ENCODE data around the gene GPC5. TPM values are rescaled to one million over a fixed set of nuclear protein-coding genes. Genes with fewer than 3 reads are reported as not detected.

GPC5 gene
- total RNA-seq, 1 donor from 2014 or later, result 0.57 TPM

- DNase-seq (ENCODE audit: low spot score, unreplicated experiment), result no peak
- no peaks in the 10 kb centered on the region for H3K27me3 Mint-ChIP-seq
- no peaks in the 10 kb centered on the region for H3K36me3 Mint-ChIP-seq (ENCODE audit: insufficient read depth)
- no peak overlapping the region for H3K27ac Mint-ChIP-seq
- H3K4me3 Mint-ChIP-seq (ENCODE audit: low read depth), result no peak overlapping the region
- TF ChIP-seq CTCF (IDR thresholded peaks at IDR 0.05; ENCODE audit: unreplicated experiment), result no peak
- no peaks in the 10 kb centered on the region for H3K4me1 Mint-ChIP-seq (ENCODE audit: low read depth)
- peaks cover 8% of the 10 kb centered on the region for H3K9me3 Mint-ChIP-seq (ENCODE audit: low read depth)
Observed at GRCh38 chr13:91729859-91730258, 331.4 kb downstream of the GPC5 start.

- Mint-ChIP-seq H3K27ac (no peak overlapping the region), H3K36me3 (ENCODE audit: insufficient read depth) (no peaks in the 10 kb centered on the region), H3K27me3 (no peaks in the 10 kb centered on the region), H3K4me1 (ENCODE audit: low read depth) (no peaks in the 10 kb centered on the region), H3K4me3 (ENCODE audit: low read depth) (no peak overlapping the region), H3K9me3 (ENCODE audit: low read depth) (no peaks in the 10 kb centered on the region)
- no peak for TF ChIP-seq CTCF (IDR thresholded peaks at IDR 0.05; ENCODE audit: unreplicated experiment)
- DNase-seq (ENCODE audit: low spot score, unreplicated experiment), result no peak
Observed at GRCh38 chr13:91739751-91740150, 341.3 kb downstream of the GPC5 start.

- no peak for TF ChIP-seq CTCF (IDR thresholded peaks at IDR 0.05; ENCODE audit: unreplicated experiment)
- DNase-seq (ENCODE audit: low spot score, unreplicated experiment), result no peak
- no peaks in the 10 kb centered on the region for H3K9me3 Mint-ChIP-seq (ENCODE audit: low read depth)
- no peaks in the 10 kb centered on the region for H3K27me3 Mint-ChIP-seq
- H3K4me3 Mint-ChIP-seq (ENCODE audit: low read depth), result no peak overlapping the region
- no peak overlapping the region for H3K27ac Mint-ChIP-seq
- peaks cover 8% of the 10 kb centered on the region for H3K4me1 Mint-ChIP-seq (ENCODE audit: low read depth)
- H3K36me3 Mint-ChIP-seq (ENCODE audit: insufficient read depth), result no peaks in the 10 kb centered on the region
Observed at GRCh38 chr13:91740756-91741155, 342.3 kb downstream of the GPC5 start.

GRCh38 chr13:91741925-91742324 is 343.5 kb downstream of the GPC5 start:
- Mint-ChIP-seq H3K27ac (no peak overlapping the region), H3K36me3 (ENCODE audit: insufficient read depth) (no peaks in the 10 kb centered on the region), H3K4me3 (ENCODE audit: low read depth) (no peak overlapping the region), H3K27me3 (no peaks in the 10 kb centered on the region), H3K9me3 (ENCODE audit: low read depth) (no peaks in the 10 kb centered on the region), H3K4me1 (ENCODE audit: low read depth) (peaks cover 15% of the 10 kb centered on the region)
- DNase-seq (ENCODE audit: low spot score, unreplicated experiment), result no peak
- no peak for TF ChIP-seq CTCF (IDR thresholded peaks at IDR 0.05; ENCODE audit: unreplicated experiment)

- no peaks in the 10 kb centered on the region for H3K27me3 Mint-ChIP-seq
- no peak for DNase-seq (ENCODE audit: low spot score, unreplicated experiment)
- peaks cover 15% of the 10 kb centered on the region for H3K4me1 Mint-ChIP-seq (ENCODE audit: low read depth)
- no peak overlapping the region for H3K27ac Mint-ChIP-seq
- H3K4me3 Mint-ChIP-seq (ENCODE audit: low read depth), result no peak overlapping the region
- no peaks in the 10 kb centered on the region for H3K36me3 Mint-ChIP-seq (ENCODE audit: insufficient read depth)
- no peak for TF ChIP-seq CTCF (IDR thresholded peaks at IDR 0.05; ENCODE audit: unreplicated experiment)
- H3K9me3 Mint-ChIP-seq (ENCODE audit: low read depth), result no peaks in the 10 kb centered on the region
Observed at GRCh38 chr13:91744284-91744683, 345.9 kb downstream of the GPC5 start.

Measured in progenitor cell of endocrine pancreas (in vitro differentiated cells).